NCI-H2107 treated with DMSO at 0.1 percent for 48 hours (cell line): ENCODE measurements around the gene JARID2.

Experiments
- DNase-seq: peaks from one replicate; lab custom pipeline; 2025; ENCODE audit not compliant: unreplicated experiment; lab: John Stamatoyannopoulos, UW

The JARID2 gene

DNA sequence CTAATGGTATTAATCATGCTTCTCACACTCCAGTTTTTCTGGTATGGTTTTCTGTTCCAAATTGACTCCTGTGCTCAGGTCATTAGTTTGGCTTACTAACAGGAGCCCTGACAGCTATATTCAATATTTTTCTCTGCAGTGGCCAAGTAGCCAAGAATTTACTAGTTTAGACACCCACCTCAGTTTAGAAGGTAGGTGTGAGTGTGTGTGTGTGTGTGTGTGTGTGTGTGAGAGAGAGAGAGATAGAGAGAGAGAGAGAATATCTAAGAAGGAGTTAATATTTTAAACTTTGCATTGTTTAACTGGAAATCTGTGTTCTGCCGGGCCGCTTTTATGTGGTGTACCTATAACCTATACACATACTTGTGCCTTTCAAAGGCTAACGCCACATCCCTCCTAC lies 18.5 kb downstream of the JARID2 start:
- no peak for DNase-seq

DNA sequence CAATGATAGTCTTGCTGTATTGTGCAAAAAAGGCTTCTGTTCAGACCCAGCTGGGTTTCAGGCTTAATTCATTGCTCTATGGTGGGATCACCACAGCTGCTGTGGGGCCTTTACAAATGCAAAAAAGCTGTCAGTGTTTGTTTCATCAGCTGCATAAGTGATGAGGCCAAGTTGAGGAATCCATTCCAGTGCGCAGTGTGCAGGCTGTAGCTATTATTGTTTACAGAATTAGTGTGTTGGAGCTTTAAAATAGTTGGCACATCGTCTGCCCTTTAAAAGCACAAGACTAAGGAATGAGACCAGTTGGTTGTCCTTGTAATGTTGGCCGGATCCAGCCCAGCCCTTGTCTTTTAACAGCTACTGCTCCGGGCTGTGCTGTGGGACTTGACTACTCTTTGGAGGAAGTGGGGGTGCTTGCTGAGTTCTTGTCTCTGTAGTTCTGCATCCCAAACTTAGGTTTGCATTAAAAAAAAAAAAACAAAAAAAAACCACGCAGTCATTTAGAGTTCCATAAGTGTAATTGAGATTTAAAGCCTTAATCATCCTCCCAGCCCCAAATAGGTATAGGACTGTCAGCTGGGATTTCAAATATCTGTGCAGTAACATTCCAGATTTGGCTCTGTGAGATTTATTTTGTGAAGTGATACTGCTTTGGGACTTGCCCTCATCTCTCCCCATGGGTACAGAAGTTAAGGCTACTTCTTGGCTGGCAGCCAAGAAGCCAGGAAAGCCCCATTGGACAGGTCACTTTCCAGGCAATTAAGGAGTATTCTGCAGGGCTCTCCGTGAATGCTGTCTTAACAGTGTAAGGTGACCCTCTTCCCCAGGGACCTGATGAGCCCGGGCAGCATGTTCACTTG lies 19.3 kb downstream of the JARID2 start:
- no peak for DNase-seq

DNA sequence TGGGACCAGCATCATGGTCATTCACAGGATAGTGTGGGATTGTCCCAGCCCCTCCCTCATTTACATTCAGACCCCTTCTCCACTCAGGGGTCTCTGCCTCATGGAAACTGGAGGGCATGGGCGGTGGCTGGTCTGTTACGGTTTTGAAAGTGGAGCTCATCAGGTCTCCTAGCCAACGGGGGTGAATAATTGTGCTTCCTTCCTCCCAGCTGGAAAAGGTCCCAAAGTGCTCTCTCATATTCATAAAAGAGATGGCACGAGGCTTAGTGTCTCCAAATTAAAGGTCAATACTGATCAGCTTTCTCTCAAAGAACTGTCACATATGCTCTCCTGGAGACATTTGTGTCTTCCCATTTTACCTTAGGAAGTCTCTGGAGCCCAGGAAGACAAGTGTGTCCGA lies 19.9 kb downstream of the JARID2 start:
- no peak for DNase-seq

DNA sequence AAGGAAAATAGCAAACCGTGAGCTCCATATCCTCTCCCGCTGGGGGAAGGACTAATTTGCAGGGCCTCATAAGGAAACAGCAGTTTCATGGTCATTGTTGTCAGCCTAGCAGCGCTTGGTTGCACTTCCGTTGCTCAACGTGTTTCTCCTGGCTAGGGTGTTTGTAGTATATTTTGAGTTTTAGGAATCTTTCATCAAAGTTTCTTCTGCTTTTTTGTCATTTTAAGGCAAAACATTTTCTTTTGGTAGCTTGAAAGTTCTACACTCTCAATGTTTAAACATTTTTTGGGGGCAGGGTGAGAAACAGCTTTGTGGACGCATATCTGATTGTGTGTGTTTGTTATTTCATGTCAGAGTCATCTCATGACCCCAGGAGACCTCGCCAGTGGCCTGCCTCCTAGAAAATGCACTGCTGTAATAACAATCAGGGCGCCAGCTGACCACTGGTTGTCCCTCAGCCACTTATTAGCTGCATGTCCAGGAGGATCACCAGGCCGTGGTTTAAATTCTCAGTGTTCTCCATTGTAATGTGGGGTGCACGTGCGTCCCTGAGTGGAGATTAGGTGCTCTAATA lies 20.6 kb downstream of the JARID2 start:
- DNase-seq = no peak

DNA sequence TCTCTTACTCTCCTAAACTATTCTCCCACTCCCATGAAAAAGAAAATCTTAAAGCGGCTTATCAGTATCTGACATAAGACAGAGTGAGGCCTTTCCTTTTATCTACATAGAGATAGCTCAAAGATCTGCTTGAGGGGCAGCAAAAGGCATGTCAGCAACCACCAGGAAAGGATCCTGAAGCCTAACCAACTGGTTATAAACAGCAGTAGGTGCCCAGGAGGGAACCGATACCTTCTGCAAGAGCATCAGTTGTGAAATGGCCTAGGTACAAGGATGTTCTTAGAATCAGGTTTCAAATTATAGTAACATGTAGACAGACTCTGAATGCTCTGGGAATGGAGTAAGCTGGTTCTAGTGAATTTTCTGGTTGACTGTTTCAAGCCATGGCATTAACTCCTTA lies 21.4 kb downstream of the JARID2 start:
- DNase-seq = no peak

DNA sequence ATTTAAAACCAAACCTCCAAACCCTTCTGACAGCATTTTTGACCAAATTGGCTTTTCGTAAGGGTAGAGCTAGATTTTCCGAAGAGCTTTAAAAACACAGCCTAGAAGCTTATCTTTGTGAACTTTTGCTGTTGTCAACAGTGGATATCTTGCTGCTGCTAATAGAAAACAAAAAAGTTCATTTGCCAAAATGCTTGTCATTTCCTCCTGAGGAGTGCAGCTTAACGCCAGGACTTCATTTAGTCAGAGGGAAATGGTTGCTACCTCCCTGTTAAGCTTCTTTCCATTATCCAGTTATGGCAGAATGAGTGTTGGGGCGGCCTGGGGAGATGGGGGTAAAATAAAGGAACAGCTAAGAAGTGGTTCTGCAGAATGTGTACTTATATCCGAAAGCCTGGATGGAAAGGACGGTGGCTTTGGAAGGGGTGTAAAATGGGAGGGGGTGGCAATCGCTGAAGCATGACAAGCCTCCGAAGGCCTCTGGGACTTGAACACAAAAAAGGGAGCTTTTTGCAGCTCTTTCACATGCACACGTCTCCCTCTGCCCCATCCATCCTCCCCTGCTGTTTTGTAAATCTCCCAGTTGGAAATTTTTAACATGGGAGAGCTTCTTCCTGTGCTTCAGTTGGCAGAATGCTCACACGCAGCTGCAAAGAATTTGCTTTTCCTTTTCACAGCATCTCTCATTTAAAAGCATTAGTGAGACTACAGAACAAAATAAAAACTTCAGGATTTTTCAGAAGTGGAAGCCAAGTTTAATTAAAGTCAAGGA lies 22.5 kb downstream of the JARID2 start:
- DNase-seq = no peak

DNA sequence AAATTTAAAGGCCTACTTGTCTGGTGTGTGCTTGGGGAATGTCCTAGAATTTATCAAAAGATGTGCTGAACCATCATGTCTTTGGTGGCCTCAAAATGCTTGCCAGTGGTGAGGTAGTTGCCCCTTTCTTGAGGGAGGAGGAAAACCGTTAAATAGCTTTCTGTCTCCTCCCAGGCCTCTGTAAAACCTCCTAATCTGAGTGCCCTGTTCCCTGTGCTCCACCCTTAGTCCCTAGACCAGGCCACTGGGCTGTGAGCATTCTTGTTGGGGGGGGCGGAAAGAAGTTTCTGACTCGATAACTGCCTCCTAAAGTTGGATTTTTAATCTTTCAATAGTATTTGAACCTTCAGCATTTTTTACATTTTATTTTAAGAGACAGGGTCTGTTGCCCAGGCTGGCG lies 23.1 kb downstream of the JARID2 start:
- no peak for DNase-seq

DNA sequence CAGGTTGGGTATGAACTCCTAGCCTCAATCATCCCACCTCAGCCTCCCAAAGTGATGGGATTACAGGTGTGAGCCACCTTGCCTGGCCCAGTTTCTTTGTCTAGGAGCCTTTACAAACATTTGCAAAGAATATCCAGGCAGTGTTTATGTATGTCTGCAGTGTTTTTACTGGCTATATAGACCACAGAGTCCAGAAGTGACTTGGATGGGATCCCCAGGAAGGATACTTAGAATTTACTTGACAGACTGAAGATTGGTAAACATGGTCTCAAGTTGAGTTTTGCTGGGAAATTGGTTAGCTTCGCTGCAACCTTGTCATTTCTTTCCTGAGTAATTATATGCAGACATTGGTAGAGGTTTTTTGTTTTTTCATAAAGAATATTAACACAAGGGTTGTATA lies 23.8 kb downstream of the JARID2 start:
- no peak for DNase-seq

DNA sequence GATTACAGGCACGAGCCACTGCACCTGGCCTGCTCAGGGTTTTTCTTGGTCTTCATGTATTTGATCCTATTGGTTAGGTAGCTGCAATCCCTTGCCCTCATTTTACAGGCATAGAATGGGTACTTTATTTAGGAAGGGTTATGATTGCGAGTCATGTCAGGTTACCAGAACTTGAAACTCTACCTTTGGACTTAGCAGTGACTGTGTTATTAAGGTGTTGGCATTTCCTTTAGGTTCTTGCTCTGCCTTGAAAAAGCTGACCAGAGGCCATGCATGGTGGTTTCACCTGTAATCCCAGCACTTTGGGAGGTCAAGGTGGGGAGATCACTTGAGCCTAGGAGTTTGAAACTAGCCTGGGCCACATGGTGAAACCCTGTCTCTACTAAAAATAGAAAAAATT lies 24.5 kb downstream of the JARID2 start:
- DNase-seq = no peak

DNA sequence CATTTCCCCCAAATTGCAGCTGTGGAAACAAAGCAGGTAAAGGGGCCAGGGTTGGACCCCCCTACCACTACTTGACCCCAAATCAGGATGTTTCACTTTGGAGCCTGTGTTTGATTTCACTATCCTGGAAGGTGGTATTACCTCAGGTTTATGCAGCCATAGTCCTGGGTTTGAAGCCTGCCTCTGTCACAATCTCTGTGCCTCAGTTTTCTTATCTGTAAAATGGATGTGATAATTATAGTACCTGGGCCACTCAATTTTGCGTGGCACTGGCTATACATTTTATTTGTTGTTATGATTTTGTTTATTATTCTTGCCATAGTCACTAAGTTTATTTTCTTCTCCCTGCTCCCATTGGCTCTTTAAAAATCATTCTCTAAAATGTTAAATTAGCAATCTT lies 26.7 kb downstream of the JARID2 start:
- DNase-seq = no peak

DNA sequence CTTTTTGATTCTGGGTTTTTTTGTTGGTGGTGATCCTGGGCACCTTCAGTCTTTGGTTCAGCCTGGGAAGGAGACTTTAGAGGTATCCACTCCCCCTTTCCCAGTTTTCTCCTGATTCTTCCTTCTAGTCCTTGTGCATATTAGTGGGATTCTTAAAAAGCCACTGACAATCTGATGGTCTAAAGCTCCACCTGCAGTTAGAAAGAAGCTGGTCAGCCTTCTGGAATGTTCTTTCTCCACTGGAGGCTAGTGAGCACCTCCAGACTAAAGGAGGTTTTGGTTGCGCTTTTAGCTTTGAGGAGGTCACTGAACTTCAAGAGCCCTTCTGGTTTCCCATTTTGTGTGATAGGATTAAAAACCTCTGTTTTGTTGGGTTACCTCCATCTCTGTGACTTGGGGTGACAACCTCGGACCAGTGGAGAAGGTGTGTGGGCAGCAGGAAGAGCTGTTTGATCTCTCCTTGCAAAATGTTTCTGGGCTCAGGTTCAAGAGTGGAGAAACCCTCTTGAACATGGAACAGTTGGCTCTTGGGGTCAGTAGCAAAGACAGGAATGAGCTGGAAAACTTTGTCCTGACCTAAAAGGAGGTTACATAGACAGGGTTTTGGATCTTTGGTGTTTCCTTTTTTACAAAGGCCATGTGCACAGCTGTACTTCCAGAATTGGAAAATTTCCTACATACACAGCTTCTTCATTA lies 29.0 kb downstream of the JARID2 start:
- no peak for DNase-seq

DNA sequence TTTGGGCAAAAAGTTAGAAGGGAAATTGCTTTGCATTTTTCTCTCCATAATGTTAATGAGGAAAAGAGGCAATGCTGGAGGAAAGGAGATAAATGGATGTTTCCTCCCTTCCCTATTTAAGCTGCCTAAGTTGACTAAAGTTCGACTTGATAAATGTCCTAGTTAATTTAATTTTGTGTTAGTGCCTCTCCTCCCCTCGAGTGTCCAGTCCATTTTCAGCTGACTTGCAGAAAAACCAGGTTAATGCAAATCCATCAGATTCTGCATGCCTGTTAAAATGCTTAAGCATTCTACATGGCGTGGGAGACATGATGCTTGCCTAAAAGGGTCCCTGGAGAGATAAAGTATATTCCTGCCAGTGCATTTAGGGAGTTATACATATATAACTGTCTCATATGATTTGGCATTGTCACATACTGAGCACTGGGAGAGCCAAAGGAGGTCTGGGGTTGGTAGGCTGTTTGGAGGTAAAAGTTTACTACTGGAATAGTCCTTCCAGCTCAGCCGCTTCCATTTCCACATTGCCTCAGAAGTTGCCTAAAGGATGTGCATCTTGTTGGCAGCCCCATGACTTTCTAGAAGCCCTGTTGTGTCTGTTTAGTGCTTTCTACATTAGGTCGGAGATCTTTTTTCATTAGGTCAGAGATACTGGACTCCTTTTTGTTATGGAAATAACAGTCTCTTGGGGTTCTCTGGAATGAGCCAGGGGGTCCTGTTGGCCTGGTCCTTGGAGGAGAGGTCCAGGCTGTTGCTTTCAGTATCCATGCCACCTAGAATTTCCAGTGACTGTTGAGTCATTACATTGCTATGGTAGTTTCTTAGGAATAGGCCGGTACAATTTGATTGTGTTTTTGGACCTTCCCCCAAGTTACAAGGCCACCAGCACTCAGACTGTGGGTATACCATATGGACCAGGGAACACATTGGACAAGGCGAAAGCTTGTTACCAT lies 30.4 kb downstream of the JARID2 start:
- no peak for DNase-seq

DNA sequence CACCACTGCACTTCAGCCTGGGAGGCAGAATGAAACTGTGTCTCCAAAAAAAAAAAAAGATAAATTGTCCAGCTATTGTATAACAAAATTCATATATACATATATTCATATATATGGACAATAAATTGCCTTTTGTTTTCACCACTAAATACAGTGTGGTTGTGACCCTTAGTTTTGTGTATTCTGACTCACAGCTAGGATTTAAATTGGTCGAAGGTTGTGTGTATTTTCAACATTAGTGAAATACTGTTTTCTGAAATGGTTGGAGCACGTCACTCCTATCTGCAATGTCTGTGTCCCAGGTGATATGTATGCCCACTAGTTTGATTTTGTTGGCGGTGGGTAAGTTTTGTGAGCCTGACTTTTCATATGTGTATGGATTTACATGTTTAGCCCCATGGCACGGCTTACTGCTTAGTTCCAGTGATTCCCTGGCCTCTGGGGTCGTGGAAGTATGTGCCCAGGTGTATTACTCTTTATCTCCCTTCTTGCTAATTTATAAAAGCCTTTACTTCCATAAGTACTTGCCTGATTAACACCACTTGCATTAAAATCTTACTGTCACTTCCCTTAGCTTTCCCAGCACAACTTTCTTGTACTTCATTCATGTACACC lies 33.3 kb downstream of the JARID2 start:
- DNase-seq = no peak

DNA sequence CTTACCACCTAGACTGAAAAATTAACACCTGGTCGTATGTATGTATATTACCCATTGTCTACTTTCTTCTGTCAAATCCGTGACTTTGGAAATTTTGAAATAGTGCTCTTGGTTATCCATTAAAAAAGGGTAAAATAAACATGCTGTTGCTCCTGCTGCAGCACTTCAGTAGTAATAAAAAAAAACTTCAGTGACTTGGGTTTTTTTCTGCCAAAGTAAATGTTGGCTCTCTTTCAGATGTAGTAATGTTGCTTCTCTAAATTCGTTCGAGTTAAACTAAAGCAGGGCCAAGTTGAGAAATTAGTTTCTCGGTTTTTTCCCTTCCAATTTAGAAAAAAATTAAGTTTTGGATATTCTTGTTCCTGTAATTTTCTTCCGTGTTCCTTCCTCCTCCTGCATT lies 34.2 kb downstream of the JARID2 start:
- no peak for DNase-seq

DNA sequence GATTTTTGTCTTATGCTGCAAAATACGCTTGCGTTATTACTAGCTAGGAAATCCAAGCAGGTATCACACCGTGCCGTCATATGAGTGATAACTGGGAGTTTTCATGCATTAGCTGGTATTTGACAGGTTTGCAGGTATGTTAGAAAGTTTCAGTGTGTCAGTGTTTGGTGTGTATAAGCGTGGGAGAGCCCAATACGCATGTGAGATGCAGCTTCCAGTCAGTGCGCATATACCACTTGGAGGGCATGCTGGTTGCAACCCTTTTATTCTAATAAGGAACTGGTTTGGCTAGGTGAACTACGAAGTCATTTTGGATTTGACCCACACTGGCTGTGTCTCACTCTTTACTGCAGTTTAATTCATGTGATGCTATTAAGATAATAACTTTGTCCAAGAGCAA lies 35.1 kb downstream of the JARID2 start:
- DNase-seq = no peak

DNA sequence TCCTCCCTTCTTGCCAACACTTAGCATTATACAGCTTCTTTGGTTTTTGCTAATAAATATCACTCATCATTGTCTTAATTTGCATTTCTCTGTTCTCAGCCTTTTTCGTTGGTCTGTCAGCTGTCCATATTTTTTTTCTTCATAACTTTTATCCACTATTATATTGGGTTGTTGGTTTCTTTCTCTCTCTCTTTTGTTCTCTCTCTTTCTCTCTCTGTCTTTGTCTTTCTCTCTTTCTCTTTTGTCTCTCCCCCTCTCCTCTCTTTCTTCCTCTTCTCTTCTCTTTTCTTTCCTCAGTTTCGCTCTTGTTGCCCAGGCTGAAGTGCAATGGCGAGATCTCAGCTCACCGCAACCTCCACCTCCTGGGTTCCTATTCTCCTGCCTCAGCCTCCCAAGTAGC lies 36.5 kb downstream of the JARID2 start:
- no peak for DNase-seq

DNA sequence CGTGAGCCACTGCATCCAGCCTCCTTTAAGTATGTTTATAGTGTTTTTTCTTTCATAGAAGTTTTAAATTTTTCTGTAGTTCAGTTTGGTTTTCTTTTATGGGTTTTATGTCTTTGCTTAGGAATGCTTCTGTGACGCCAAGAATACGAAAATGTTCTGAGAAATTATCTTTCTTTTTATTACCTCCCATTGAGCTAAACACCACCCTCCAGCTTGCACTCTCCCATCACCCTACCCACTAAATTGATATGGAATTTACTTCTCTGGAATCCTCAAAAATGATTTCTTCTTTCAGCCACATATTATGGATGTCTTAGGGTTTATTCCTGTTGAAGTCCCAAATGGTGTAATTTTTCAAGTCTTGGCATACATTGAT lies 38.1 kb downstream of the JARID2 start:
- no peak for DNase-seq

DNA sequence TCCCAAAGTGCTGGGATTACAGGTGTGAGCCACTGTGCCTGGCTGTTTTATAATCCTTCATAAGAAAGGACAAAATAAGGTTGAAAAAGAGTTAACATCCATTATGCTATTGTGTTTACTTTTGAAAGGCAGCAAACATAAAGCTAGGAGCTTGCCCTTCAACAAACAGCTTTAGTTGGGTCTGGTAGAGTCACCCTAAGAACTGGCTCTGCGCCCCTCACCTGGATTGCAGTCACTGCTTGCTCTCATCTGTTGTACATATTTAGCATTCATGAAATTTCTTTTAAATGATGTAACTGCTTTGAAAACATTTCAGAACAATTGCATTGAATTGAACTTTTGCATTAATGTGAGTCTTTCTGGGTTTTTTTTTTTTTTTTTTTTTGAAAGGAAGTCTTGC lies 38.9 kb downstream of the JARID2 start:
- DNase-seq = no peak

DNA sequence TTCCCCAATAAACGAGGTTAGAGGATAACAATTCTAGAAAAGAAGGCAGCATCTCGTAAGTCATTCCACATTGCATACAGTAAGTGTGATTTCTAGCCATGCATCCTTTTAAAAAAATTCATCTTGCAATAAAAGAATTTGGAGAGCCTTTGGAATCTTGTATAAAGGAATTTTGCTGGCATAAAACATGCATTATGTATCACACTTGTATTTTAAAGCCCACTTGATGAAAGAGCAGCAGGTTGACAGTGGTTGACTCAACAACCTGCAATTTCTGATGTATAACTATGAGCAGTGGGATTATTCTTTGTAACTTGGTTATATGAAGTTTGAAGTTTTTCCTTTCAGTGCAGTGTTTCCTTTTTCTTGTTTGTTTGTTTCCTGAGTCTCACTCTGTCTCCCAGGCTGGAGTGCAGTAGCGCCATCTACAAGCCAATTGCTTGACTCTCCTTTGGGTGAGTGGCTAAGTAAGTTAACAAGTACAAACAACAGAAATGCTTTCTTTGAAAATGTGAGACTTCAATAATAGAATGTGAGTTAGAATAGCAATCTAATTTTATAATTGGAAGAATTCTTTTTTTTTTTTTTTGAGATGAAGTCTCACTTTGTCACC lies 39.9 kb downstream of the JARID2 start:
- DNase-seq = no peak
